Parathyroid adenoma (tissue), 2 donors: Measurements from ENCODE around the gene RIPOR3.

ENCODE experiments used
- H2AFZ ChIP-seq: fragments of 300-600 bp; sonication (generic); one replicate; pipeline ENCODE4 v1.7.0; 2017; ENCODE audit warnings: antibody characterized with exemption, mild to moderate bottlenecking
- H3K27ac ChIP-seq: fragments of 300-600 bp; sonication (generic); one replicate; pipeline ENCODE4 v1.7.0; 2017
- H3K27me3 ChIP-seq: fragments of 300-600 bp; sonication (generic); one replicate; pipeline ENCODE4 v1.7.0; 2017; ENCODE audit warnings: low read length; ENCODE audit not compliant: control insufficient read depth, insufficient read depth
- H3K36me3 ChIP-seq: fragments of 300-600 bp; sonication (generic); one replicate; pipeline ENCODE4 v1.7.0; 2017; ENCODE audit warnings: low read length; ENCODE audit not compliant: control insufficient read depth, insufficient read depth
- H3K4me1 ChIP-seq: fragments of 300-600 bp; sonication (generic); one replicate; pipeline ENCODE4 v1.7.0; 2017; ENCODE audit warnings: control low read depth
- H3K4me2 ChIP-seq: fragments of 300-600 bp; sonication (generic); one replicate; pipeline ENCODE4 v1.7.0; 2017; ENCODE audit warnings: low read length
- H3K4me3 ChIP-seq: fragments of 300-600 bp; sonication (generic); one replicate; pipeline ENCODE4 v1.7.0; 2017; ENCODE audit warnings: low read depth, low read length
- H3K79me2 ChIP-seq: fragments of 300-600 bp; sonication (generic); one replicate; pipeline ENCODE4 v1.7.0; 2017; ENCODE audit warnings: control low read depth
- H3K9ac ChIP-seq: fragments of 300-600 bp; sonication (generic); one replicate; pipeline ENCODE4 v1.7.0; 2017; ENCODE audit warnings: mild to moderate bottlenecking
- H3K9me3 ChIP-seq: fragments of 300-600 bp; sonication (generic); one replicate; pipeline ENCODE4 v1.7.0; 2017; ENCODE audit warnings: low read length; ENCODE audit not compliant: control insufficient read depth
- TF ChIP-seq, protein P1 (sequence below): fragments of 300-600 bp; sonication (generic); IDR thresholded peaks from one replicate; pipeline ENCODE4 v1.7.0; 2017; ENCODE audit warnings: antibody characterized with exemption, mild to moderate bottlenecking
- donor health status: primary hyperparathyroidism.

The RIPOR3 gene

DNA sequence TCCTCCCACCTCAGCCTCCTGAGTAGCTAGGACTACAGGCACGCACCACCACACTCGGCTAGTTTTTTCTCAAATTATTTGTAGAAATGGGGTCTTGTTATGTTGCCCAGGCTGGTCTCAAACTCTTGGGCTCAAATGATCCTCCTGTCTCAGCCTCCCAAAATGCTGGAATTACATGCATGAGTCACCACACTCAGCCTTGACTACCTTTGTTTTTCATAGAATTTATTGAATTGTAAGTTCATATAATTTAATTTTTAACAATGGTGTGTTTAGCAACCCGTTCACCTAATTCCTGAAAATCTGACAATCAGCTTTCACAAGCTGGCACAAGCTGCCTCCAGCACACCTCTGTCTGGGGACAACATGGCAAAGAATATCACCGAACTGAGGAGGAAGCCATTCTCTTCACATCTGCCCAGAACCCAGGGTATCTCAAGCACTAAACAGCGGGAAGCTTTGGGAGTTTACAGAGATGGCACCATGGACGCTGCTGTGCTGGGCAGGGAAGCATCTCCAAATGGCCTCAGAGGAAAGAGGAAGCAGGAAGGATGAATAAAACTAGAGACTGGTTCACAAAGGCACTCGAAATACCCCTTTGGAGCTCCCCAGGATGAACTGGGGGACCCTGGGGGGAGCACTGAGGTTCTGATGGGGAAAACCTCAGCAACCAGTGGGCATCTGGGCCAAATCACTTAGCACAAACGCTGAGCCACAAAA, 2.9 kb downstream of the RIPOR3 start:
- TF ChIP-seq, protein P1, sequence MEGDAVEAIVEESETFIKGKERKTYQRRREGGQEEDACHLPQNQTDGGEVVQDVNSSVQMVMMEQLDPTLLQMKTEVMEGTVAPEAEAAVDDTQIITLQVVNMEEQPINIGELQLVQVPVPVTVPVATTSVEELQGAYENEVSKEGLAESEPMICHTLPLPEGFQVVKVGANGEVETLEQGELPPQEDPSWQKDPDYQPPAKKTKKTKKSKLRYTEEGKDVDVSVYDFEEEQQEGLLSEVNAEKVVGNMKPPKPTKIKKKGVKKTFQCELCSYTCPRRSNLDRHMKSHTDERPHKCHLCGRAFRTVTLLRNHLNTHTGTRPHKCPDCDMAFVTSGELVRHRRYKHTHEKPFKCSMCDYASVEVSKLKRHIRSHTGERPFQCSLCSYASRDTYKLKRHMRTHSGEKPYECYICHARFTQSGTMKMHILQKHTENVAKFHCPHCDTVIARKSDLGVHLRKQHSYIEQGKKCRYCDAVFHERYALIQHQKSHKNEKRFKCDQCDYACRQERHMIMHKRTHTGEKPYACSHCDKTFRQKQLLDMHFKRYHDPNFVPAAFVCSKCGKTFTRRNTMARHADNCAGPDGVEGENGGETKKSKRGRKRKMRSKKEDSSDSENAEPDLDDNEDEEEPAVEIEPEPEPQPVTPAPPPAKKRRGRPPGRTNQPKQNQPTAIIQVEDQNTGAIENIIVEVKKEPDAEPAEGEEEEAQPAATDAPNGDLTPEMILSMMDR, result no peak
- no peak overlapping the region for H3K4me2 ChIP-seq
- no peak overlapping the region for H3K27ac ChIP-seq
- no peak overlapping the region for H3K4me3 ChIP-seq
- no peak overlapping the region for H3K9ac ChIP-seq
- no peaks in the 10 kb centered on the region for H3K4me1 ChIP-seq
- H3K79me2 ChIP-seq, result no peaks in the 10 kb centered on the region
- H2AFZ ChIP-seq, result no peak overlapping the region
- H3K36me3 ChIP-seq, result no peaks in the 10 kb centered on the region
- H3K27me3 ChIP-seq, result no peaks in the 10 kb centered on the region
- H3K9me3 ChIP-seq, result no peaks in the 10 kb centered on the region

DNA sequence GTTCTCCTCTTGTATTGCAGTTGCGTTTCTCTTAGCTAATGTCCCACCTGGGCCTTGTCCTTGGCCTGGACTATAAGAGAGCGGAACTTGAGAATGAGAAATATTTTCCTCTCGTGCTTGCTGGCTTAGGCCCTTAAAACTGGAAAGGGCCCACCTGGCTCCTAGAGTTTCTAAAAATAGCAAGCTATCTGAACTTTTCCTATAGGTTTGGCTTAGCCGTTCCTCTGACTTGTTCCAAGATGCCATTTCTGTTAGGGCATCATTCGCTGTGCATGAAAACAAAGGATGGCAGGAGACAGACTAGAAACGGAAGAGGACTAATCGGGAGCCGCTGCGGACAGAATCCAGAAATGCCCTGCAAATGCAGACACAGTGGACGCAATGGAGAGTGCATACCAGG, 4.5 kb downstream of the RIPOR3 start:
- H3K27ac ChIP-seq, result no peak overlapping the region
- H2AFZ ChIP-seq, result no peak overlapping the region
- H3K9ac ChIP-seq, result no peak overlapping the region
- no peak overlapping the region for H3K4me3 ChIP-seq
- no peaks in the 10 kb centered on the region for H3K4me1 ChIP-seq
- H3K4me2 ChIP-seq, result no peak overlapping the region
- no peaks in the 10 kb centered on the region for H3K27me3 ChIP-seq
- TF ChIP-seq, protein P1, result no peak
- H3K36me3 ChIP-seq, result no peaks in the 10 kb centered on the region
- H3K79me2 ChIP-seq, result no peaks in the 10 kb centered on the region
- H3K9me3 ChIP-seq, result no peaks in the 10 kb centered on the region

DNA sequence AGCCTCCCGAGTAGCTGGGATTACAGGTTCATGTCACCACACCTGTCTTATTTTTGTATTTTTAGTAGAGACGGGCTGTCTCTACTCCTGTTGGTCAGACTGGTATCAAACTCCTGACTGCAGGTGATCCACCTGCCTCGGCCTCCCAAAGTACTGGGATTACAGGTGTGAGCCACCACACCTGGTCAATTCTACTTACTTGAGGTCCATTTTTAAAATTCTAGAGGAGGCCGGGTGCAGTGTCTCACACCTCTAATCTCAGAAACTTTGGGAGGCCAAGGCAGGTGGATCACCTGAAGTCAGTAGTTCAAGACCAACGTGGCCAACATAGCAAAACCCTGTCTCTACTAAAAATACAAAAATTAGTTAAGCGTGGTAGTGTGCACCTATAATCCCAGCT, 7.8 kb downstream of the RIPOR3 start:
- Histone ChIP-seq H3K36me3 (no peaks in the 10 kb centered on the region), H3K4me2 (no peak overlapping the region), H3K79me2 (no peaks in the 10 kb centered on the region), H3K27ac (no peak overlapping the region), H2AFZ (no peak overlapping the region), H3K27me3 (no peaks in the 10 kb centered on the region), H3K4me1 (no peaks in the 10 kb centered on the region), H3K4me3 (no peak overlapping the region), H3K9ac (no peak overlapping the region), H3K9me3 (no peaks in the 10 kb centered on the region)
- TF ChIP-seq, protein P1, result no peak

DNA sequence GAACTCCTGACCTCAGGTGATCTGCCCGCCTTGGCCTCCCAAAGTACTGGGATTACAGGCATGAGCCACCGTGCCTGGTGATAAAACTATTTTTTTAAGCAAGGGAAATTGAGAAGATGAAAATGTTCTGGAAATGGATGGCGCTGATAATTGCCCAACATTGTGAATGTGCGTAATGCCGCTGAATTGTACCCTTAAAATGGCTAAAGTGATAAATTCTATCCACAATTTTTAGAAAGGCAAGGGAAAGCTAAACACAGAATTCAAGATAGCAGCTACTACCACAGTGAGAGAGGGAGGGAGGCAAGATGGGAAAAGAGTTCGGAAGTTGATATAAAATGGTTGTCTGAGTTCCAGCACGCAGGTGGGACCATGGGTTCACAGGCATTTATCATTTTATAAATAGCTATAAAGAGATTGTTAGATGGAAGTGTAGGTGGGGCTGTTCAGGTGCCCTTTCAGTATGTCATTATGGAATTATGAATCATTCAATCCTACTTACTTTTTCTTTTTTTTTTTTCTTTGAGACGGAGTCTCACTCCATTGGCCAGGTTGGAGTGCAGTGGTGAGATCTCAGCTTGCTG, 8.3 kb downstream of the RIPOR3 start:
- no peaks in the 10 kb centered on the region for H3K27me3 ChIP-seq
- H3K4me1 ChIP-seq, result no peaks in the 10 kb centered on the region
- H3K36me3 ChIP-seq, result no peaks in the 10 kb centered on the region
- no peak overlapping the region for H3K4me2 ChIP-seq
- H2AFZ ChIP-seq, result no peak overlapping the region
- no peak overlapping the region for H3K9ac ChIP-seq
- no peaks in the 10 kb centered on the region for H3K79me2 ChIP-seq
- H3K27ac ChIP-seq, result no peak overlapping the region
- TF ChIP-seq, protein P1, result no peak
- H3K9me3 ChIP-seq, result no peaks in the 10 kb centered on the region
- H3K4me3 ChIP-seq, result no peak overlapping the region

DNA sequence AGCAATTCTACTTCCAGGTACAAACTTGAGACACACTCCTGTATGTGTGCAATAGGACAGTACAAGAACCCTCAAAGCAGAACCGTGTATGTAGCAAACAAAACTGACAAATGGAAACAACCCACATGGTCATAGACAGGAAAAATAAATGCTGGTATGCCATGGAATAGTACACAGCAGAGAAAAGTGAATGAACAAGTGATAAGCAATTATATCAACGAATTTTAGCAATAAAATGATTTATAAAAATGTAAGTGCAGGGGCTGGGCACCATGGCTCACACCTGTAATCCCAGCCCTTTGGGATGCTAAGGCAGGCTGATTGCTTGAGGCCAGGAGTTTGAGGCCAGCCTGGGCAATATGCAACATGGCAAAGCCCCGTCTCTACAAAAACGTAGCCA, 9.3 kb downstream of the RIPOR3 start:
- H3K36me3 ChIP-seq, result no peaks in the 10 kb centered on the region
- H3K4me1 ChIP-seq, result no peaks in the 10 kb centered on the region
- no peak overlapping the region for H3K4me3 ChIP-seq
- H3K4me2 ChIP-seq, result no peak overlapping the region
- no peak overlapping the region for H3K27ac ChIP-seq
- H3K27me3 ChIP-seq, result no peaks in the 10 kb centered on the region
- no peaks in the 10 kb centered on the region for H3K79me2 ChIP-seq
- H2AFZ ChIP-seq, result no peak overlapping the region
- no peaks in the 10 kb centered on the region for H3K9me3 ChIP-seq
- TF ChIP-seq, protein P1, result no peak
- no peak overlapping the region for H3K9ac ChIP-seq
